Measurements from ENCODE around the gene BCL2. TPM values are rescaled to one million over a fixed set of nuclear protein-coding genes. Genes with fewer than 3 reads are reported as not detected.

Gene BCL2
- total and polyA plus RNA-seq, 4 experiments from 2014 or later, result 28.5 to 50.4 (median 41.8) TPM

DNA sequence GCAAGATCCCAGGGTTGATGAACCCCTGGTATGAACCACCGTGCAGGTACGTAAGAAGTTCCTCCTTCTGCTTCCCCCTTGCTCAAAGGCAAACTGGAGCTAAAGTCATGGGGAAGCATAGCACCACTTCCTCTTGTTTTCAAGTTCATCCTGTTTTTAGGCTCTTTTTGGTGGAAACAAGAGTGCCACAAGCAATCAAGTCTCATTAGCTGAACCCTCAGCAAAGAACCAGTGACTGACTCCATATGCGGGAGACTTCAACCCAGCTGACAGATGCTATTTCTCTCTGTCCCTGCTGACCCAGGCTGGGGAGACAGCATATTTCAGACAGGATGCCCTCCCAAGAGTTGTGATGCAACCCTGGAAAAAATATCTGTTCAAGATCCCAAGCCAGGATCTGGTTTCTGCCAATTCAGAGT, 47.7 kb downstream of the BCL2 start:
- Histone ChIP-seq H3K4me3 (ENCODE audit: low read length in 2 of 2) (no peak overlapping the region), H3K4me1 (ENCODE audit: insufficient read depth, low read length) (peaks cover 64% of the 10 kb centered on the region), H3K27me3 (ENCODE audit: insufficient read depth, low read length) (no peaks in the 10 kb centered on the region), H3K27ac (ENCODE audit: low read depth, low read length) (no peak overlapping the region), H3K9me3 (ENCODE audit: control insufficient read depth in 1 of 2, low read length in 2 of 2) (no peaks in the 10 kb centered on the region), H3K36me3 (ENCODE audit: insufficient read depth, low read length) (no peaks in the 10 kb centered on the region)
- intact Hi-C loops (cut with micrococcal nuclease), result no loop called here
- POLR2A ChIA-PET (ENCODE audit: partially characterized antibody), result interaction anchor here (1.4 to 3.1 kb wide), 4 partner anchors 11 to 47 kb away, joined by 4 to 7 read pairs (median 6); no protein-coding TSS in a partner anchor
- peaks cover 59 to 96% (median 77%) of the 10 kb centered on the region in 4 donors for H3K4me1 Mint-ChIP-seq
- H3K27me3 Mint-ChIP-seq, result no peaks in the 10 kb centered on the region
- H3K9me3 Mint-ChIP-seq, result no peaks in the 10 kb centered on the region
- peak overlapping the region in 3 of 8 donors; percentile 4 to 51 (median 41) for H3K4me3 Mint-ChIP-seq
- H3K27ac Mint-ChIP-seq, result peak overlapping the region in 3 of 7 donors; percentile 8 to 74 (median 36)
- H3K36me3 Mint-ChIP-seq, result peaks cover 14 to 48% of the 10 kb centered on the region in 2 donors
- no peak for DNase-seq
- CTCF ChIA-PET (ENCODE audit: partially characterized antibody), result interaction anchor here (1.5 to 3.0 kb wide), 3 partner anchors 18 to 47 kb away, joined by 5 to 10 read pairs (median 5); no protein-coding TSS in a partner anchor

DNA sequence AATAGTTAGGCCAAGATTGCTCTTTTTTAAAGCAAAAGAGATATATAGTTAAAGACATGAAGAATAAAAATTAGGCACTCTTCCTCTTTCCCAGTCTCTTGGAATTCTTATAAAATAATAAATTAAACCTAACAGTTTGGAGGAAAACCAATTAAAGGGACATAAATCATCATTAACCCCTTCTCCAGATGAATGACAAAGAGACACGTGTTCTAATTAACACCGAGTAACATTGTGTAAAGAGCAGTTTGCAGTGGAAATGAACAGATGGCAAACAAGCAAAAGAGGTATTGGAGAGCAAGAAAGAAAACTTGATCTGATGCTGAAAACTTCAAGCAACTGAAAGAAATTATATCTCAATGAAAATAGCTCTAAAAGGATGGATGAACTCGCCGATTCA, 48.4 kb downstream of the BCL2 start:
- peaks cover 10 to 45% of the 10 kb centered on the region in 2 donors for H3K36me3 Mint-ChIP-seq
- ChIA-PET POLR2A (ENCODE audit: partially characterized antibody) (interaction anchor here (0.6 to 3.1 kb wide), 6 partner anchors 10 to 48 kb away, joined by 3 to 7 read pairs (median 4); no protein-coding TSS in a partner anchor), CTCF (ENCODE audit: partially characterized antibody) (interaction anchor here (1.1 to 3.0 kb wide), 3 partner anchors 19 to 140 kb away, joined by 3 to 10 read pairs (median 9); no protein-coding TSS in a partner anchor)
- H3K27ac Mint-ChIP-seq, result peak overlapping the region in 4 of 7 donors; percentile 8 to 83 (median 55)
- H3K9me3 Mint-ChIP-seq, result no peaks in the 10 kb centered on the region
- Histone ChIP-seq H3K4me1 (ENCODE audit: insufficient read depth, low read length) (peaks cover 68% of the 10 kb centered on the region), H3K27ac (ENCODE audit: low read depth, low read length) (no peak overlapping the region), H3K4me3 (ENCODE audit: low read length in 2 of 2) (no peak overlapping the region), H3K27me3 (ENCODE audit: insufficient read depth, low read length) (no peaks in the 10 kb centered on the region), H3K9me3 (ENCODE audit: control insufficient read depth in 1 of 2, low read length in 2 of 2) (no peaks in the 10 kb centered on the region), H3K36me3 (ENCODE audit: insufficient read depth, low read length) (no peaks in the 10 kb centered on the region)
- peak overlapping the region in 1 of 8 donors; percentile 51 for H3K4me3 Mint-ChIP-seq
- H3K27me3 Mint-ChIP-seq, result no peaks in the 10 kb centered on the region
- intact Hi-C loops (cut with micrococcal nuclease), result no loop called here
- DNase-seq, result no peak
- peaks cover 56 to 93% (median 76%) of the 10 kb centered on the region in 4 donors for H3K4me1 Mint-ChIP-seq

DNA sequence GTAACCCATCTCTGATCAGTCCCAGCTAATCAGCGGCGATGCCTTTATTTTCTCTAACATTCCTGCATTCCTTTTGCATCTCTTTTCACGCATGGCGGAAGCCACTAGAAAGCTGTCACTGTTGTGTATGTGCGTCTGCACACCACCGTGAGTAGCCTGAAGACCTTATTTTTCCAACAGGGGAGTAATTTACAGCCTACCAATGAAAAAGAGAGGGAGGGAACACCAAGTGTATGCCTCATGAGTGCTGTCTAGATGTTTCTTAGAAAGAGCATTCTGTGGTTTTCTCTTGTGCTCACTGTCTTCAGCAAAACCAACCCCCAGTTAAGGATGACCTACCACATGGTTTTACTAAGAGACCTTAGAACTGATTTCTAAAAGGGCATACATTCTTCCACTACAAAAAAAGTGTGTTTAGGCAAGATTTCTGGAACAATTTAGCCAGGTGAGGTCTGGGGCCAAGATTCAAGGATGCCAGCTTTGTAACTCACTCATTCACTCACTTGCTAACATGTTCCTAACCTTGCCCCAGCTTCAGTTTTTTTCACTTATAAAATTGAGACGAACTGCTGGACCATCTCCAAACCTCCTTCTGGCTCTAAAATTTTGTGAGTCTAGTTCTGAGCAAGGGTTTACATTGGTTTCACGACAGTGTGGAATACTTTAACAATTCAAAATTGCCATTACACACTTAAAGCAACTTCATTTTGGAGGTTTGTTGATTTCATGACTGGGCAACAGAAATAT, 51.4 kb downstream of the BCL2 start:
- DNase-seq, result no peak
- Histone ChIP-seq H3K4me3 (ENCODE audit: low read length in 2 of 2) (no peak overlapping the region), H3K4me1 (ENCODE audit: insufficient read depth, low read length) (peaks cover 73% of the 10 kb centered on the region)

DNA sequence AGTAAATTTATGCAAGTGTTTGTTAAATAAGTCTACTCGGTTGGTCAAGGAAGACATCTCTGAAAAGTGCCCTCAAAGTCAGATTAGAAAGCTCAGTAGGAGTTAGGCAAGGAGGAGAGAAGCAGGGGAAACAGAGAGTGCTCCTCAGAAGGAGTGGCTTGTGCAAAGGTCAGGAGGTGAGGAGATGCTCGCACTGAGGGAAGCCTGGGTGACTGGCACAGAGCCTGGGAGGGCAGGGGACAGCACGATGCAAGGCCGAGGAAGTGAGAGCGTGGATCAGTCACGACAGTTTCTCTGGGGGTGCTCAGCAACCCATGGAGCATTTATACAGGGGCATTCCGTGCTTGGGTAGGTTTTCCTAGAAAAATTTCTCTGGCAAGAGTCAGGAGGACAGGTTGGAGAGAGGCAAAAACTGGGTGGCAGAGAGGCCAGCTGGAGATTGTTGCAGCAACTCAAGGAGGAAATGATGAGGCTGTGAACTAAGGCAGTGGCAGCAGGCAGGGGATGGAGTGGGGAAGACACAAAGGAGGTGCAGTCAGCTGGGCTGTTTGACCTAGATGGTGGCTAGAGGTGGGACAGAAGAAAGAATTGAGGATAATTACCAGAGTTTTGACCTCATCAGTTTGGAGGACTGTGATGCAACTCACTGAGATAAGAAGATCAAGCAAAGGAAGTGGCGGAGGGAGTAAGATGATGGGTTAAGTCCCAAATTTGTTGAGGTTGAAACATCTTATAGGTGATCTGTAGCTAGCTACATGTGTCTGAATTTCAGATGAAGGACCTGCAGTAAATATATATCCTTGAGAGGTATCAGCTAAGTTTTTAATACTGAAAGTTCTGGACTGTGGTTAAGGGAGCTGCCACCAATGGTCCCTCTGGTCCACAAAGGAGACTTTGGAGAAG, 52.4 kb downstream of the BCL2 start:
- Histone ChIP-seq H3K27me3 (ENCODE audit: insufficient read depth, low read length) (no peaks in the 10 kb centered on the region), H3K27ac (ENCODE audit: low read depth, low read length) (no peak overlapping the region), H3K4me1 (ENCODE audit: insufficient read depth, low read length) (peaks cover 70% of the 10 kb centered on the region), H3K9me3 (ENCODE audit: control insufficient read depth in 1 of 2, low read length in 2 of 2) (no peaks in the 10 kb centered on the region), H3K36me3 (ENCODE audit: insufficient read depth, low read length) (no peaks in the 10 kb centered on the region), H3K4me3 (ENCODE audit: low read length in 2 of 2) (no peak overlapping the region)
- DNase-seq, result peak in 1 of 5 donors; percentile 14
- intact Hi-C loops (cut with micrococcal nuclease), result no loop called here
- H3K27ac Mint-ChIP-seq, result peak overlapping the region; percentile 25 to 93 (median 62)
- H3K9me3 Mint-ChIP-seq, result peaks cover 0 to 1% (median 0%) of the 10 kb centered on the region in 8 donors
- ChIA-PET POLR2A (ENCODE audit: partially characterized antibody) (interaction anchor here (0.6 to 2.4 kb wide), 10 partner anchors 11 to 109 kb away, joined by 3 to 12 read pairs (median 4); no protein-coding TSS in a partner anchor), CTCF (ENCODE audit: partially characterized antibody) (interaction anchor here (1.2 to 2.0 kb wide), 5 partner anchors 10 to 56 kb away, joined by 3 to 7 read pairs (median 4); partner anchors contain the start of gene BCL2)
- H3K36me3 Mint-ChIP-seq, result peaks cover 10 to 35% of the 10 kb centered on the region in 2 donors
- no peaks in the 10 kb centered on the region for H3K27me3 Mint-ChIP-seq
- H3K4me1 Mint-ChIP-seq, result peaks cover 49 to 88% (median 61%) of the 10 kb centered on the region in 4 donors
- peak overlapping the region; percentile 33 to 77 (median 64) for H3K4me3 Mint-ChIP-seq

More for the DNA sequence above, 51.4 kb downstream of the BCL2 start:
- Mint-ChIP-seq H3K9me3 (peaks cover 0 to 1% (median 0%) of the 10 kb centered on the region in 8 donors), H3K27me3 (no peaks in the 10 kb centered on the region), H3K27ac (peak overlapping the region; percentile 8 to 72 (median 50)), H3K4me3 (peak overlapping the region in 7 of 8 donors; percentile 8 to 75 (median 67)), H3K36me3 (peaks cover 3 to 37% of the 10 kb centered on the region in 2 donors), H3K4me1 (peaks cover 48 to 88% (median 65%) of the 10 kb centered on the region in 4 donors)
- H3K27me3 ChIP-seq (ENCODE audit: insufficient read depth, low read length), result no peaks in the 10 kb centered on the region
- no peaks in the 10 kb centered on the region for H3K9me3 ChIP-seq (ENCODE audit: control insufficient read depth in 1 of 2, low read length in 2 of 2)
- ChIA-PET POLR2A (ENCODE audit: partially characterized antibody) (interaction anchor here (0.6 to 2.4 kb wide), 10 partner anchors 10 to 113 kb away, joined by 3 to 12 read pairs (median 5); no protein-coding TSS in a partner anchor), CTCF (ENCODE audit: partially characterized antibody) (interaction anchor here (1.2 to 2.0 kb wide), 3 partner anchors 14 to 51 kb away, joined by 3 to 7 read pairs (median 3); partner anchors contain the start of gene BCL2)
- no peaks in the 10 kb centered on the region for H3K36me3 ChIP-seq (ENCODE audit: insufficient read depth, low read length)
- intact Hi-C loops (cut with micrococcal nuclease), result loop anchor here (2.0 kb wide), 1 partner anchor 15 kb away; no protein-coding TSS in a partner anchor
- no peak overlapping the region for H3K27ac ChIP-seq (ENCODE audit: low read depth, low read length)

DNA sequence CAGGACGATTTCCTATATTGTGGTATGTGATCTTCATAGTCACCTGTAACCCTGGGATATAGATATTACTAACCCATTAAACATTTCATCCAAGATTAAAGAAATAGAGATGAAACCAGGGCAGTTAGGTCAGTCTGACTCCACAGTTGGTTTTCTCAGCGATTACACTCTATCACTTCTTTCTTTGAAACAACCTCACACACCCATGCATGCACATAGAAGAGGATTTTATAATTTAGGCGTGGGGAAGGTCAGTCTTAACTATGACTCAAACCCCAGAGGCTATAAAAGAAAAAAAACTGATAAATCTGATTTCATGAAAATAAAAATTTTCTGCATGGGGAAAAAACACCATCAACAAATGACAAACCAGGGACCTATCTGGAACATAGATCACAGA, 54.2 kb downstream of the BCL2 start:
- POLR2A ChIA-PET (ENCODE audit: partially characterized antibody), result interaction anchor here (0.7 to 1.4 kb wide), 3 partner anchors 57 to 104 kb away, joined by 3 to 4 read pairs (median 3); no protein-coding TSS in a partner anchor
- H3K27ac Mint-ChIP-seq, result no peak overlapping the region
- no peak overlapping the region for H3K4me3 Mint-ChIP-seq

DNA sequence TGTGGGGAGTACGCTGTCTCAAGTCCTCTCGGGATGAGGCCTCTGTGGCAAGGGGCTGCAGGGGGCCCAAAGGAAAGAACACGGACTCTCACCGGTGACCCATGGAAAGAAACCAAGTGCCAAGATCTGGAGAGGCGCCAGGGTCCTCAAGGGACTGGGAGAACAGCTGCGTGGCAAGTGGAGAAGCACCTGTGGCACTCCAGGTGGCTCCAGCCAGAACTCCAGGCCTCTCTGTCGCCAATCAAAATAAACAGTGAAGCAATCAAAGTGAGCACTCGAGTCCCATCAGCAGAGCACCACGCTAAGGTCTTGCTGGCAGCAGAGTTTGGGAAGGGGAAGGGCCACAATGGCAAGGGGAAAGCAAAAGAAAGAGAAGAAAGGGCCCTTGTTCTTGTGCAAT, 54.7 kb downstream of the BCL2 start:
- H3K27me3 Mint-ChIP-seq, result no peaks in the 10 kb centered on the region
- ChIA-PET CTCF (ENCODE audit: partially characterized antibody) (interaction anchor here (1.1 to 1.4 kb wide), 2 partner anchors 10 to 61 kb away, joined by 3 to 4 read pairs; no protein-coding TSS in a partner anchor), POLR2A (ENCODE audit: partially characterized antibody) (interaction anchor here (1.3 kb wide), 1 partner anchor 57 kb away, joined by 3 read pairs; no protein-coding TSS in a partner anchor)
- H3K4me3 Mint-ChIP-seq, result no peak overlapping the region
- H3K27ac Mint-ChIP-seq, result peak overlapping the region in 1 of 7 donors; percentile 50
- Histone ChIP-seq H3K27me3 (ENCODE audit: insufficient read depth, low read length) (no peaks in the 10 kb centered on the region), H3K4me3 (ENCODE audit: low read length in 2 of 2) (no peak overlapping the region), H3K9me3 (ENCODE audit: control insufficient read depth in 1 of 2, low read length in 2 of 2) (no peaks in the 10 kb centered on the region), H3K4me1 (ENCODE audit: insufficient read depth, low read length) (peaks cover 57% of the 10 kb centered on the region), H3K36me3 (ENCODE audit: insufficient read depth, low read length) (no peaks in the 10 kb centered on the region), H3K27ac (ENCODE audit: low read depth, low read length) (no peak overlapping the region)
- H3K9me3 Mint-ChIP-seq, result peaks cover 0 to 1% (median 0%) of the 10 kb centered on the region in 8 donors
- peaks cover 22 to 34% of the 10 kb centered on the region in 2 donors for H3K36me3 Mint-ChIP-seq
- no peak for DNase-seq
- intact Hi-C loops (cut with micrococcal nuclease), result no loop called here
- H3K4me1 Mint-ChIP-seq, result peaks cover 54 to 83% (median 65%) of the 10 kb centered on the region in 4 donors

More for the DNA sequence above, 54.2 kb downstream of the BCL2 start:
- Histone ChIP-seq H3K9me3 (ENCODE audit: control insufficient read depth in 1 of 2, low read length in 2 of 2) (no peaks in the 10 kb centered on the region), H3K4me1 (ENCODE audit: insufficient read depth, low read length) (peaks cover 57% of the 10 kb centered on the region), H3K4me3 (ENCODE audit: low read length in 2 of 2) (no peak overlapping the region), H3K27ac (ENCODE audit: low read depth, low read length) (no peak overlapping the region), H3K27me3 (ENCODE audit: insufficient read depth, low read length) (no peaks in the 10 kb centered on the region), H3K36me3 (ENCODE audit: insufficient read depth, low read length) (no peaks in the 10 kb centered on the region)
- Mint-ChIP-seq H3K27me3 (no peaks in the 10 kb centered on the region), H3K36me3 (peaks cover 20 to 37% of the 10 kb centered on the region in 2 donors), H3K4me1 (peaks cover 54 to 83% (median 63%) of the 10 kb centered on the region in 4 donors), H3K9me3 (peaks cover 0 to 1% (median 0%) of the 10 kb centered on the region in 8 donors)
- intact Hi-C loops (cut with micrococcal nuclease), result no loop called here
- CTCF ChIA-PET (ENCODE audit: partially characterized antibody), result interaction anchor here (1.1 to 1.6 kb wide), 3 partner anchors 11 to 61 kb away, joined by 3 to 4 read pairs (median 4); no protein-coding TSS in a partner anchor
- no peak for DNase-seq

Data from CD4-positive, alpha-beta memory T cell (primary cell).